Lower leg skin (tissue), 4 donors: ENCODE data around the gene CCNDBP1. TPM values are rescaled to one million over a fixed set of nuclear protein-coding genes. Genes with fewer than 3 reads are reported as not detected.
"Not testable (repeated sequence)": the region's sequence is repeated elsewhere in the genome, so short reads cannot be mapped to it uniquely, and the experiment has no call there.

Source experiments
- DNase-seq, 2 donors: peaks; one replicate each; pipeline ENCODE4 v3.0.0-alpha.2; 2019; ENCODE audit warnings: low spot score in 2 of 2
- H3K4me3 ChIP-seq: fragments of 200-600 bp; sonication (generic); 2 replicates; pipeline ENCODE4 v1.5.1; 2017; ENCODE audit warnings: mild to moderate bottlenecking, low read depth; ENCODE audit not compliant: poor library complexity, severe bottlenecking
- POLR2A ChIP-seq, 2 donors: fragments of 450-650 bp; IDR thresholded peaks; one replicate each; pipeline ENCODE4 v1.6.1; 2016 to 2017; ENCODE audit warnings: antibody characterized with exemption in 2 of 2, mild to moderate bottlenecking in 1 of 2, moderate library complexity in 1 of 2
- WGBS, 2 donors: methylation state at CpG; one replicate each; pipeline ENCODE4 v1.1.5; 2018; 5-methylcytosine and 5-hydroxymethylcytosine counted together
- intact Hi-C: fragments of 100-400 bp; cut with DNase I; formaldehyde crosslinking; loops from one replicate; pipeline ENCODE4 v1.15.0; 2023; ENCODE audit warnings: low total_unique reads
- total RNA-seq, 4 donors: library from RNA; depleted of rRNA; stranded (reverse); fragments of >200 nt; gene quantifications; one replicate each; pipeline ENCODE4 v1.1.0, GENCODE V29; 2016
- TF ChIP-seq, protein P1 (sequence below), 3 donors: fragments of 450-650 bp; IDR thresholded peaks; one replicate each; pipeline ENCODE4 v1.5.1; 2016; ENCODE audit warnings: antibody characterized with exemption in 3 of 3, mild to moderate bottlenecking in 3 of 3, moderate library complexity in 2 of 3

Gene CCNDBP1
- total RNA-seq, 4 donors from 2014 or later: 74.9 to 166 (median 114) TPM

DNA sequence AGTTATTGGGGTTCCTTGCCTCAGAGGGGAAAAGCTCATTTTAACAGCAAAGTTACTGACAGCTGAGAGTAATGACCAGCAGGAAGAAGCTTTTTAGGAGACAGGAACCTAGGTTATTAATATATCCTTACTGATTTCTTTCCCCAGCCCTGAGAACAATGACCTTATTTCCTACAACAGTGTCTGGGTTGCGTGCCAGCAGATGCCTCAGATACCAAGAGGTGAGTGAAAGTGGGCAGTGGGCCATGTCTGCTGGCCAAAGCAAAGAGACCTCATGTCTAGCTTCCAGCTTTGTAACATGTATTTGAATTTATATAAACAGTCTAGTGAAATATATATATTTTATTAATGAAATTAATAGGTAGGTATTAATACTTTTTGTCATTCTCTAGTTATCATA, 5.0 kb downstream of the CCNDBP1 start:
- 78 to 83% methylated on average over 1 of the region's 1 CpG for WGBS, 2 donors
- DNase-seq: no peak
- no peak overlapping the region for H3K4me3 ChIP-seq
- intact Hi-C loops: no loop called here
- TF ChIP-seq POLR2A (IDR thresholded peaks at IDR 0.05): no peak
- TF ChIP-seq, protein P1, sequence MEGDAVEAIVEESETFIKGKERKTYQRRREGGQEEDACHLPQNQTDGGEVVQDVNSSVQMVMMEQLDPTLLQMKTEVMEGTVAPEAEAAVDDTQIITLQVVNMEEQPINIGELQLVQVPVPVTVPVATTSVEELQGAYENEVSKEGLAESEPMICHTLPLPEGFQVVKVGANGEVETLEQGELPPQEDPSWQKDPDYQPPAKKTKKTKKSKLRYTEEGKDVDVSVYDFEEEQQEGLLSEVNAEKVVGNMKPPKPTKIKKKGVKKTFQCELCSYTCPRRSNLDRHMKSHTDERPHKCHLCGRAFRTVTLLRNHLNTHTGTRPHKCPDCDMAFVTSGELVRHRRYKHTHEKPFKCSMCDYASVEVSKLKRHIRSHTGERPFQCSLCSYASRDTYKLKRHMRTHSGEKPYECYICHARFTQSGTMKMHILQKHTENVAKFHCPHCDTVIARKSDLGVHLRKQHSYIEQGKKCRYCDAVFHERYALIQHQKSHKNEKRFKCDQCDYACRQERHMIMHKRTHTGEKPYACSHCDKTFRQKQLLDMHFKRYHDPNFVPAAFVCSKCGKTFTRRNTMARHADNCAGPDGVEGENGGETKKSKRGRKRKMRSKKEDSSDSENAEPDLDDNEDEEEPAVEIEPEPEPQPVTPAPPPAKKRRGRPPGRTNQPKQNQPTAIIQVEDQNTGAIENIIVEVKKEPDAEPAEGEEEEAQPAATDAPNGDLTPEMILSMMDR (IDR thresholded peaks at IDR 0.05): no peak

DNA sequence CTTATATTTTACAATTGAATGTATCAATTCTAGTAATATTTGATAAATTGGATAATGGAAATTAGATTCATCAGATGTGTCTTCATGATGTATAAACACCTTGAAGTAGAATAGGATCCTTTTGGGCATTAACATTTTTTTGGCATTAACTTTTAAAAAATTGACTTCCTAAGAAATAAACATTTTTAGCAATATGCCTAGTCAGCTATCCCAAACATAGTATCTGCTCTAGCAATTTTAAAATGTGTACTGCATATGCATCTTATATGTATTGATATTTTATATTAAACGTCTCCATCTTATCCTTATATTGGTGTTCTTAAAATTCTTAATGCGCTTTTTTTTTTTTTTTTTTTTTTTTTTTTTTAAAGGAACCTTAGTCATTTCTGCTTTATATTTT, 8.5 kb downstream of the CCNDBP1 start:
- 84 to 85% methylated on average over 2 of the region's 2 CpGs for WGBS, 2 donors
- TF ChIP-seq, protein P1 (IDR thresholded peaks at IDR 0.05): no peak
- no peak for TF ChIP-seq POLR2A (IDR thresholded peaks at IDR 0.05)
- no peak for DNase-seq
- intact Hi-C loops: no loop called here
- H3K4me3 ChIP-seq: no peak overlapping the region

DNA sequence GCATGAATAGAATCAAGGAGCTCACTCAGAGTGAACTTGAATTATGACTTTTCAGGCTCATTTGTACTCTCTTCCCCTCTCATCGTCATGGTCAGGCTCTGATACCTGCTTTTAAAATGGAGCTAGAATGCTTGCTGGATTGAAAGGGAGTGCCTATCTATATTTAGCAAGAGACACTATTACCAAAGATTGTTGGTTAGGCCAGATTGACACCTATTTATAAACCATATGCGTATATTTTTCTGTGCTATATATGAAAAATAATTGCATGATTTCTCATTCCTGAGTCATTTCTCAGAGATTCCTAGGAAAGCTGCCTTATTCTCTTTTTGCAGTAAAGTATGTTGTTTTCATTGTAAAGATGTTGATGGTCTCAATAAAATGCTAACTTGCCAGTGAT, 9.6 kb downstream of the CCNDBP1 start:
- TF ChIP-seq, protein P1 (IDR thresholded peaks at IDR 0.05): no peak
- WGBS, 2 donors: 80 to 90% methylated on average over 2 of the region's 2 CpGs
- DNase-seq: no peak
- no peak overlapping the region for H3K4me3 ChIP-seq
- intact Hi-C loops: no loop called here

DNA sequence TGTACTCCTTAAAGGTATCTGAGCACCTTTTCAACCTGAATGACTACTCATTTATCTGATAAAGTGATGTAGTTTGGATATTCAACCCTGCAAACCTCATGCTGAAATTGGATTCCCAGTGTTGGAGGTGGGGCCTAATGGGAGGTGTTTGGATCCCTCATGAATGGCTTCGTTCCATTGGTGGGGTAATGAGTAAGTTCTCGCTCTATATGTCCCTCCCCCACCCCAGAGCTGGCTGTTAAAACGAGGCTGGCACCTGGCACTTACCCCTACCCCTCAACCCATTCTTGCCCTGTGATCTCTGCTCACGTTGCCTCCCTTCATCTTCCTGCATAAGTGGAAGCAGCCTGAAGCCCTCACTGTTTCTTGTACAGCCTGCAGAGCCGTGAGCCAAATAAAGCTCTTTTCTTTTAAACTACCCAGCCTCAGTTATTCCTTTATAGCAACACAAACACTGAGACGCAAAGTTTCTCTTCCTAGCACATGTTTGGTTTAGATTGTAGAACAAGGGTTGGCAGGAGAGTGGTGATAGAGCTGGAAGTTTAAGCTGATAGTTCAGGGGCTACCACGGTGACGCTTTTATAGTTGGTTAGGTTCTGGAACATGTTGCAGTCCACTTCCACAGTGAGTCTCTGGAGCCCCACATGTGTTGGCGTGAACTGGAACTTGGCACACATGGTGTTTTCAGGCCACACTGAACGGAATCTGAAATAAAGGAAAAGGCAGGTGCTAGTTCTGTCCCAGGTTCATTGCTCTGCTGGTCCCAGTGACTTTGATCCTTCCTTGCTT, 11.8 kb downstream of the CCNDBP1 start:
- TF ChIP-seq, protein P1 (IDR thresholded peaks at IDR 0.05): no peak
- TF ChIP-seq POLR2A (IDR thresholded peaks at IDR 0.05): no peak
- DNase-seq: no peak
- no peak overlapping the region for H3K4me3 ChIP-seq
- 85 to 90% methylated on average over 10 of the region's 10 CpGs for WGBS, 2 donors
- intact Hi-C loops: no loop called here

DNA sequence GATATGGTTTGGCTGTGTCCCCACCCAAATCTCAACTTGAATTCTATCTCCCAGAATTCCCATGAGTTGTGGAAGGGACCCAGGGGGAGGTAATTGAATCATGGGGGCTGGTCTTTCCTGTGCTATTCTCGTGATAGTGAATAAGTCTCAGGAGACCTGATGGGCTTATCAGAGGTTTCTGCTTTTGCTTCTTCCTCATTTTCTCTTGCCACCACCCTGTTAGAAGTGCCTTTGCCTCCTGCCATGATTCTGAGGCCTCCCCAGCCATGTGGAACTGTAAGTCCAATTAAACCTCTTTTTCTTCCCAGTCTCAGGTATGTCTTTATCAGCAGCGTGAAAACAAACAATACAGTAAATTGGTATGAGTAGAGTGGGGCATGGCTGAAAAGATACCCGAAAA, 12.6 kb downstream of the CCNDBP1 start:
- intact Hi-C loops, DNase-seq: not testable (repeated sequence)
- 90 to 94% methylated on average over 3 of the region's 3 CpGs for WGBS, 2 donors

DNA sequence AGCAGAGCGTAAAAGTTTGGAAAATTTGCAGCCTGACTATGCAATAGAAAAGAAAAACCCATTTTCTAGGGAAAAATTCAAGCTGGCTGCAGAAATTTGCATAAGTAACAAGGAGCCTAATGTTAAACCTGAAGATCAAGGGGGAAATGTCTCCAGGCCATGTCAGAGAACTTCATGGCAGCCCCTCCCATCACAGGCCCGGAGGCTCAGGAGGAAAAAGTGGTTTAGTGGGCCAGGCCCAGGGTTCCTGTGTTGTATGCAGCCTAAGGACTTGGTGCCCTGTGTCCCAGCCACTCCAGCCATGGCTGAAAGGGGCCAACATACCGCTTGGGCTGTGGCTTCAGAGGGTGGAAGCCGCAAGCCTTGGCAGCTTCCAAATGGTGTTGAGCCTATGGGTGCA, 13.4 kb downstream of the CCNDBP1 start:
- DNase-seq, intact Hi-C loops, H3K4me3 ChIP-seq: not testable (repeated sequence)
- WGBS, 2 donors: 92 to 94% methylated on average over 4 of the region's 4 CpGs

More for the DNA sequence above, 12.6 kb downstream of the CCNDBP1 start:
- H3K4me3 ChIP-seq: not testable (repeated sequence)

DNA sequence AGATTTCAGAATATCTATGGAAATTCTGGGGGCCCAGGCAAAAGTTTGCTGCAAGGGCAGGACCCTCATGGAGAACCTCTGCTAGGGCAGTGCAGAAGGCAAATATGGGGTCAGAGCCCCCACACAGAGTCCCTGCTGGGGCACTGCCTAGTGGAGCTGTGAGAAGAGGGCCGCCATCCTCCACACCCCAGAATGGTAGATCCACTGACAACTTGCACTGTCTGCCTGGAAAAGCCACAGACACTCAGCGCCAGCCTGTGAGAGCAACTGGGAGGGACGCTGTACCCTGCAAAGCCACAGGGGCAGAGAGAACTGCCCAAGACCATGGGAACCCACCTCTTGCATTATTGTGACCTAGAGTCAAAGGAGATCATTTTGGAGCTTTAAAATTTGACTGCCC, 13.8 kb downstream of the CCNDBP1 start:
- 92 to 100% methylated on average over 3 of the region's 3 CpGs for WGBS, 2 donors
- intact Hi-C loops: no loop called here
- H3K4me3 ChIP-seq: no peak overlapping the region
- no peak for DNase-seq
- TF ChIP-seq, protein P1 (IDR thresholded peaks at IDR 0.05): no peak
- TF ChIP-seq POLR2A (IDR thresholded peaks at IDR 0.05): no peak
